Activated CD8-positive, alpha-beta memory T cell treated with anti-CD3 and anti-CD28 coated beads, Interleukin-2, amount 50 U/mL, for 48 hours (primary cell): ENCODE data around the gene LTBP4.
"Not testable (repeated sequence)": the region's sequence is repeated elsewhere in the genome, so short reads cannot be mapped to it uniquely, and the experiment has no call there.

Source experiments
- DNase-seq: peaks from one replicate; pipeline ENCODE4 v3.0.0-alpha.2; 2020

The LTBP4 gene

GRCh38 chr19:40633207-40633606, 32.0 kb downstream of the LTBP4 start:
- DNase-seq = no peak

DNA sequence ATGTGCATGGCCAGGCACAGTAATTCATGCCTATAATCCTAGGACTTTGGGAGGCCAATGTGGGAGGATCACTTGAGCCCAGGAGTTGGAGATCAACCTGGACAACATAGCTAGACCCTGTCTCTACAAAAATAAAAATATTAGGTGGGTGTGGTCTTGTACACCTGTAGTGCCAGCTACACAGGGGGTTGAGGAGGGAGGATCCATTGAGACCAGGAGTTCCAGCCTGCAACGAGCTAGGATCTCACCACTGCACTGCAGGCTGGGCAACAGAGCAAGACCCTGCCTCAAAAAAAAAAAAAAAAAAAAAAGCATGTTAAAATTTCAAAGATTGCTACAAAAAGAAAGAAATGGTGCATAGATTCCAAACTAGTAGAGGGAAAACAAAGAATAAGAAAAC, 37.2 kb downstream of the LTBP4 start:
- no peak for DNase-seq

GRCh38 chr19:40639638-40639982, 38.4 kb downstream of the LTBP4 start:
- DNase-seq = no peak

DNA sequence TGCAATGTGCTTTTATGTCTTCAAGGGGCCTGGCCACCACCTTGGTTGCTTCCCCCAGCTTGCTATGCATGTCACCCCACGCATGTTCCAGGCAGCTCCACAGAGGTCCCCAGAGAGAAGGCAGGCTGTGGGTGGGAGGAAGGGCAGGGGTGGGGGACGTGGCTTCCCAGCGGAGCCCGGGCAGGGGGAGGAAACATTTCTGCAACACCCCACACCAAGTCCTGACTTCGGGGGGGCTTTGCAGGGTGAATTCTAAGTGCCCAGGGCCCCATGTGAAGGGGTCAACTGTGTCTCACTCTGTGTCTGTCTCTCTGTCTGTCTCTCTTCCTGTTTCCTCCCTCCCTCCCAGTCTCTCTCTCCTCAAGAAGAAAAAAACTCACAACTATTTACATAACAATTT, 39.6 kb downstream of the LTBP4 start:
- no peak for DNase-seq

GRCh38 chr19:40641281-40641680, 40.1 kb downstream of the LTBP4 start:
- DNase-seq = no peak

DNA sequence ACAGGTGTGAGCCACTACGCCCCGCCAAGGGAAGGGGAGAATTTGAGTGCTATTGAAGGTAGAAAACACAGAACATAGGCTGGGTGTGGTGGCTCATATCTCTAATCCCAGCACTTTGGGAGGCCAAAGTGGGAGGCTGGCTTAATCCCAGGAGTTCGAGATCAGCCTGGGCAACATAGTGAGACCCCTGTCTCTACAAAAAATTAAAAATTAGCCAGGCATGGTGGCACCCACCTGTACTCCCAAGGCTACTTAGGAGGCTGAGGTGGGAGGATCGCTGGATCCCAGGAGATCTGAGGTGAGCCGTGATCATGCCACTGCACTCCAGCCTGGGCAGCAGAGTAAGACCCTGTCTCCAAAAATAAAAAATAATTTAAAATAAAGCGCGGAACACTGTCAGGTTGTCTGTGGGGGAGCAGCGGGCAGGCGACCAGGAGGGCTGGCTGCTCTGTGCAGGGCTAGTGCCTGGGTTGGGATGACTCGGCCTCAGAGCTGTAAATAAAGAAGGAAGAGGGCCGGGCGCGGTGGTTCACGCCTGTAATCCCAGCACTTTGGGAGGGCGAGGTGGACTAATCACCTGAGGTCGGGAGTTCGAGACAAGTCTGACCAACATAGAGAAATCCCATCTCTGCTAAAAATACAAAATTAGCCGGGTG, 41.0 kb downstream of the LTBP4 start:
- no peak for DNase-seq

DNA sequence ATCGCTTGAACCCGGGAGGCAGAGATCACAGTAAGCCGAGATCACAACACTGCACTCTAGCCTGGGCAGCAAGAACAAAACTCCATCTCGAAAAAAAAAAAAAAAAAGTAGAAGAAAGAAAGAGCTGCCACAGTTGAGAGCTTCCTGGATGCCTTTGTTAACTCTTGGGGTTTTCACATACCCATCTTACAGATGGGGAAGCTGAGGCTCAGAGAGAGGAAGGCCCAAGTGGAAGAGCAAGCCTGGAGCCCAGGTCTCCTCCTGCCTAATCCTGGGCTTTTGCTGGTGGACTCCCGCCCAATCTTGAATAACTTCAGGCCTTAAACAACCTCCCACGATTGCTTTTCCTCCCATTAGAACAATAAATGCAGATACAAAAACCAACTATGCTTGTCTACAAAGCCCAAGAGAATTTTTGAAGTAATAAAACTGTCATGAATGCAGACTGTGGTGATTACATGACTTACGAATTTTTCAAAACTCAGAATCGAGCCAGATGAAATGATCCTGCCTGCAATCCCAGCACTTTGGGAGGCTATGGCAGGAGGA, 41.7 kb downstream of the LTBP4 start:
- no peak for DNase-seq

DNA sequence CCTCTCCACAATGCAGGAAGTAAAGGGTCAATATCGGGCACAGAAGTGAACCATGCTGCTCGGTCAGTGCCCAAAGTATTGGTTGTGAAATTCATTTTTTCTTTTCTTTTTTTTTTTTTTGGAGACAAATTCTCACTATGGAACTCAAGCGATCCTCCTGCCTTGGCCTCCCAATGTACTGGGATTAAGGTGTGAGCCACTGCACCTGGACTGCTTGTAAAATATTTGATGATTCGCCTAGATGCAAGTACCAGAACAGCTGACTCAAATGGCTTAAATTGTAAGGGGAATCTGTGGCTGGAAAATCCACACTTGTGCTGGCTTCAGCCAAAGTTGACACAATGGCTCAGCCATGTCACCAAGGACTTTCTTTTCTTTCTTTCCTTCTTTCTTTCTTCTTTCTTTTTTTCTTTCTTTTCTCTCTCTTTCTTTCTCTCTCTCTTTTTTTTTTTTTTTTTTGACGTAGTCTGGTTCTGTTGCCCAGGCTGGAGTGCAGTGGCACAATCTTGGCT, 45.6 kb downstream of the LTBP4 start:
- DNase-seq = no peak

DNA sequence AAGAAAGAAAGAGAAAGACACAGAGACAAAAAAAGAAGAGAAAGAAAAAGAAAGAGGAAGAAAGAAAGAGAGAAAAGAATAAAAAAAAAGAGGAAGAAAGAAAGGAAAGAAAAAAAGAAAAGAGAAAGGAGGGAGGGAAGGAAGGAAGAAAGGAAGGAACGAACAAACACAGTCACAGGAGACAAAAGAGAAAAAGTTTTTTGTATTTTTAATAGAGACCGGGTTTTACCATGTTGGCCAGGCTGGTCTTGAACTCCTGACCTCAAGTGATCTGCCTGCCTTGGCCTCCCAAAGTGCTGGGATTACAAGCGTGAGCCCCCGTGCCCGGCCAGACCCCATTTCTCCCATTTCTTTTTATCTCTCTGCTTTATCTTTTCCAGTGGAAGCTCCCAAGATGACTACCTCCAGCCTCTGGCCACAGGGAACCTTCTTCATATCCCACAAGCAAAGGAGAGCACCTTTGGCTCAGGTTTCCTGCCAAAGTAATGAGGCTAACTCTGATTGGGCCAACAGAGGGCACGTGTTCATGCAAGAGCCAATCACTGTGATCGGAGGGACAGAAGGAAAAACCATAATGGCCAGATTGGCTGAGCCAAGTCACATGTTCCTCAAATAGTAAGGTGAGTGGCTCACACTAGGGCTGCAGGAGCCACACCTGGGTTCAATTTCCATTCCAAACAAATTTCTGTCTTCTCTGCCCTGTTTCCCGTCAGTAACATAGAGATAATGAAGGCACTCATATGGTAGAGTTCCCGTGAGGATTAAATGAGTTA, 48.9 kb downstream of the LTBP4 start:
- not testable (repeated sequence) for DNase-seq

DNA sequence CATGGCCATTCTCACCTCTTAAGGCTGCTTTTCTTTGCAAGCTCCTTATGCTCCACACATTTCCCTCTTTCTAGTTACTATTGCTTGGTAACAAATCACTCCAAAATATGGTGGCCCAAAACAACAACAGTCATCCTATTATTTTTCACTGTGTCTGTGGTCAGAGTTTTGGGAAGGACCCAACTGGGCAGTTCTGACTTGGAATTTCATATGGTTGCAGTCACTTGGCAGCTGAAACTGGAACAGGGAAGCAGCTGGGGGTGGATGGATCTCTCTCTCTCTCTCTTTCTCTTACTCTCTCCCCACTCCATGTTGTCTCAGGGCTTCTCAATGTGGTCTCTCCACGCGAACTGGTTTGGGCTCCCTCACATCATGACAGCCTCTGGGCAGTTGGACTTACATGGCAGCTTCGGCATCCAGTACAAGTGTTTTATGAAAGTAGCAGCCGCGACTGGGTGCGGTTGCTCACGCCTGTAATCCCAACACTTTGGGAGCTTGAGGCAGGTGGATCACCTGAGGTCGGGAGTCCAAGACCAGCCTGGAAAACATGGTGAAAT, 49.7 kb downstream of the LTBP4 start:
- DNase-seq = no peak

GRCh38 chr19:40652303-40652702, 51.1 kb downstream of the LTBP4 start:
- DNase-seq = not testable (repeated sequence)

DNA sequence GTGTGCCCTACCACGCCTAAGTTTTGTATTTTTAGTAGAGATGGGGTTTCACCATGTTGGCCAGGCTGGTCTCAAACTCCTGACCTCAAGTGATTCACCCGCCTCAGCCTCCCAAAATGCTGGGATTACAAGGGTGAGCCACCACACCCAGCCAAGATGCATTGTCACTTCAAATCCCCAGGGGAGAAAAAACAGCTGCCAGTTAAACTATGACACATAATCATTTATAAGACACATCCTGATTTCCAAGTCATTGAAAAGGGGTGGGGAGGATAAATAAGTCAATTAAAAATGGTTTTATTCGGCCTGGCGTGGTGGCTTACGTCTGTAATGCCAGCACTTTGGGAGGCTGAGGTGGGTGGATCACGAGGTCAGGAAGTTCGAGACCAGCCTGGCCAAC, 54.5 kb downstream of the LTBP4 start:
- not testable (repeated sequence) for DNase-seq

DNA sequence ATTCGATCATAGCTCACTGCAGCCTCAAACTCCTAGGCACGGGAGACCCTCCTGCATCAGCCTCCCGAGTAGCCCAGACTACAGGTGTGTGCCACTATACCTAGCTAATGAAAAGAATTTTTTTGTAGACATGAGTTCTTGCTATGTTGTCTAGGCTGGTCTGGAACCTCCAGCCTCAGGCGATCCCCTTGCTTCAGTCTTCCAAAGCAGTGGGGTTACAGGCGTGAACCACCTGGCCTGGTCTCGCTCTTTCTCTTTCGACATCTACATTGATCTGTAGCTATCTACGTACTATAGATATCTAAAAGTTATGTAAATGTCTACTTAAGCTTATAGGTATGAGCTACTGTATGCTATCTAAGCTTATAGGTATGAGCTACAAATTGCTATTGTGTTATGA, 56.9 kb downstream of the LTBP4 start:
- no peak for DNase-seq

DNA sequence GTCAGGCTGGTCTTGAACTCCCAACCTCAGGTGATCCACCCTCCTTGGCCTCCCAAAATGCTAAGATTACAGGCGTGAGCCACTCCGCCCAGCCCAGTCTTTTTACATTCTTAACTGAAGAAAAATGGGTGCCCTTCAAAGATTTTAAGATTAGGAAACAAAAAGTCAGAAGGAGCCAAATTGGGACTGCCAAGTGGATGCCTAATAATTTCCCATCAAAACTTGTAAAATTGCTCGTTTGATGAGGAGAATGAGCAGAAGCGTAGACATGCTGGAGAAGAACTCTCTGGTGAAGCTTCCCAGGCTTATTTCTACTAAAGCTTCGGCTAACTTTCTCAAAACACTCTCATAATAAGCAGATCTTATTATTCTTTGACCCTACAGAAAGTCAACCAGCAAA, 57.9 kb downstream of the LTBP4 start:
- DNase-seq = no peak

DNA sequence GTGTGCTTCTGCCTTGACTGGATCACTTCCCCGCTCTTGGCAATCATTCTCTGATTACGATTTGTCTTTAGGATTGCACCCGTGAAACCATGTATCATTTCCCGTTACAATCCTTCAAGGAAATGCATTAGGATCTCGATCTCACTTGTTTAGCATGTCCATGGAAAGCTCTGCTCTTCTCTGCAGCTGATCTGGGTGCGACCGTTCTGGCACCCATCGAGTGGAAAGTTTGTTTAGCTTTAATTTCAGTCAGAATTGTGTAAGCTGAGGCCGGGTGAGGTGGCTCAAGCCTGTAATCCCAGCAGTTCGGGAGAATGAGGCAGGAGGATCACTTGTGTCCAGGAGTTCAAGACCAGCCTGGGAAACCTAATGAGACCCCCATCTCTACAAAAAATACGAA, 58.4 kb downstream of the LTBP4 start:
- no peak for DNase-seq

- no peak for DNase-seq
Observed at GRCh38 chr19:40661616-40662015, 60.4 kb downstream of the LTBP4 start.

DNA sequence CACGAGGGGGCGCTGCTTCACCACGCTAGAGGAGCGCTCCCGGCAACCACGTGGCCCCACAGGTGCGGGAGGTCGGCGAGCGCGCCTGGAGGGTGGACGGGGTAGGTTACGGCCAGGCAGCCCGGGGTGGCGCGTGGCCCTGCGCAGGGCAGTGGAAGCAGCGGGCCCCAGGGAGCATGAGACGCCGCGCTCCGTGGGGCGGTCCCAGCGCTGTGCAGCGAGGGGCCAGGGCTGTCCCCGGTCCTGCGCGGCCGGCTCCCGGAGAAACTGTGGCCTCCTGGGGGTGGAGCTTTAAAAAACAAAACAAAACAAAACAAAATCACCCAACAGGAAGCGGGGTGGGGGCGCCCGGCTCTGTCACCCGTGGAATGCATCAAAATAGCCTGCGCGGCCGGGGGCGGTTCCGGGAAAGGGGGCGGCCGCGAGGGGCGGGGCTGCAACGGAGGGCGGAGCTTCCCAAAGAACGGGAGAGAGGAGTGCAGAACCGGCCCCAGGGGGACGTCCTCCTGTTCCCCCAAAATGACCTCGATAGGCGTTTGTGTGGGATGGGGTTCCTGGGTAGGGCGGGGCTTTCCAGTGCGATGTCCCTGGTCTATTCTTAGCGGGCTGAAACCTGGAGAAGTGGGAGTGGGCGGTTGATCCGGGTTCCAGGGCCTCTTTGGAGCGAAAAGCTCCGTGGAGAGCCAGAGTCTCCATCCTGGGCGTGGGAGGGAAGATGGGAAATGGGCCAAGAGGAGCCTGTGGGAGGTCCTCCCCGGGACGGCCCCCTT, 61.9 kb downstream of the LTBP4 start:
- DNase-seq = peak; percentile 99

DNA sequence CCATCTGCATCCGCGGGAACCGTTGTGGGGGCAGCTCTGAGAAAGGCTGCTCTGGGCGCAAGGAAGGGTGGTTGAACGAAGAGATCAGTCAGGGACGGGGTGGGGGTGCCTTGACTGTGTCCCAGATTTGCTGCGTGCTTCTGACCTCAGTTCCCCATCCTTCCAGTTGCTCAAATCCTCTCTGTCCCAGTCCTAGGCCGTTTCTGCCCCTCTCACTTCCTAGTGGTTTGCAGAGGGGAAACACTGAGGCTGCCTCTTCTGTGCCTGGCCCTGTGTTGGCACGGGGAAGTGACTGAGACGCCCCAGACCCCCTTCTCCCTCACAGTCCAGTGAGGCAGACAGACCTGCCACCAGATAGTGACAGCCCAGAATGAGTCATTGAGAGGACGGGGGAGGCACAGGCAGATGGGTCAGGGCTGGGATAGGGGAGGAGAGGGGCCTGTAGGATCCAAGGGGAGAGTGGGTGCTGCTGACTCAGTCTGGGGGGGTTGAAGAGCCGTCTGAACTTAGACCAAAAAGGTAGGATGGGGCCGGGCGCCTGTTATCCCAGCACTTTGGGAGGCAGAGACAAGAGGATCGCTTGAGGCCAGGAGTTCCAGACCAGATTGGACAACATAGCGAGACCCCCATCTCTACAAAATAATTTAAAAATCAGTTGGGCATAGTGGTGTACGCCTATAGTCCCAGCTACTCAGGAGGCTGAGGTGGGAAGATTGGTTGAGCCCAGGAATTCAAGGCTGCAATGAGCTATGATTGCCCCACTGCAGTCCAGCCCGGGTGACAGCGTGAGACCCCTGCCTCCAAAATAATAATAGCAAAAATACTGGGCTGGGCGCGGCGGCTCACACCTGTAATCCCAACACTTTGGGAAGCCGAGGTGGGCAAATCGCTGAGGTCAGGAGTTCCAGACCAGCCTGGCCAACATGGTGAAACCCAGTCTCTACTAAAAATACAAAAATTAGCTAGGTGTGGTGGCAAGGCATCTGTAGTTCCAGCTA, 62.8 kb downstream of the LTBP4 start:
- DNase-seq = peak; percentile 71

DNA sequence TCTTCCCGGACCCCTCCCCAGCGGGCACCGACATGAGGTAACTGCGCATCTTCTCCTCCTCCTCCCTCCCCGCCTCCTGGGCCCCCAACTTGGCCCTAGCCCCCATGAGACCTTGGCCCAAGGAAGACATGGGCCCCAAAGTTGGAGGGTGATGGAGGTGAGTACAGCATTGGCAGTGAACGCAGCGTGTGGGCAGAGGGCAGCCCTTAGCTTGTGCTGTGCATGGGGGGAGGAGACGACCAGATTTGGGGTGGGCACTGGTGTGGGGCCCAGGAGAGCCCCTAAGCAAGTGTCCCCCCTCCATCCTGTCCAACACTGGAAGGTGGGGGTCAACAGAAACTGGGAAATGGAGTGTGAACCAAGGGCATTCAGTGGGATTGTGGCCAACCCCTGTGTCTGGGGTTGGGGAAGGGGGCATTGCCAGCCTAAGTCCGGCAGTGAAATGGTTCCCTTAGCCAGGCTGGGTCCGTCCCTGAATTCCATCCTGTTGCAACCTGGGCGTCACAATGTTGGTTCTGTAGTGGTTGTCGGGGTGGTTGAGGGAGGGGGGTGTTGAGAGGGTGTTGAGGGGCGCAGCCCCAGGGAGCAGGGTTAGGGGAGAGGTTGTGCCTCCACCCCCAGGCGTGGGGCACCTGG, 65.8 kb downstream of the LTBP4 start:
- DNase-seq = no peak

DNA sequence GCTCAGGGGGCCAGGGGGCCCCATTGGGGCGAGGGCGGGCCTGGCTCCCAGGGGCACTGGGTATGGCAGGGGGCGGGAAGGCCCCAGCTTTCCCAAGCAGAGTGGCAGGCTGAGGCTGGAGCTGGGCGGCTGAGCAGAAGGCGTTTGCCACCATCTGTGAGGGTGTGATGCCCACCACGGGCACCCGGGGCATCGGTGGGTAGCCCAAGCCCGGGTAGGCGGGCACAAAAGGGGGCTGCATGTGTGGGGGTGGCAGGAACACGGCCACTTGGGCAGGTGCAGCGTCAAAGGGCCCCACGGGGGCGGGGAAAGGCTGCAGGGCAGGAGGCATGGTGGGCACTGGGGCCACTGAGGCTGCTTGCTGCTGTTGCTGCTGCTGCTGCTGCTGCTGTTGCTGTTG, 66.4 kb downstream of the LTBP4 start:
- DNase-seq = no peak

- no peak for DNase-seq
Observed at GRCh38 chr19:40668991-40669614, 67.9 kb downstream of the LTBP4 start.
